Stimulated activated CD8-positive, alpha-beta memory T cell treated with anti-CD3 and anti-CD28 coated beads, Interleukin-4, amount 100 ng/mL, for 48 hours (primary cell): ENCODE data around the gene LDLRAD3.

ENCODE experiments used
- DNase-seq: peaks from one replicate; pipeline ENCODE4 v3.0.0-alpha.2; 2020

The LDLRAD3 gene

GRCh38 chr11:35963911-35964310, 20.0 kb downstream of the LDLRAD3 start:
- no peak for DNase-seq

- no peak for DNase-seq
Observed at GRCh38 chr11:35964841-35965240, 21.0 kb downstream of the LDLRAD3 start.

DNA sequence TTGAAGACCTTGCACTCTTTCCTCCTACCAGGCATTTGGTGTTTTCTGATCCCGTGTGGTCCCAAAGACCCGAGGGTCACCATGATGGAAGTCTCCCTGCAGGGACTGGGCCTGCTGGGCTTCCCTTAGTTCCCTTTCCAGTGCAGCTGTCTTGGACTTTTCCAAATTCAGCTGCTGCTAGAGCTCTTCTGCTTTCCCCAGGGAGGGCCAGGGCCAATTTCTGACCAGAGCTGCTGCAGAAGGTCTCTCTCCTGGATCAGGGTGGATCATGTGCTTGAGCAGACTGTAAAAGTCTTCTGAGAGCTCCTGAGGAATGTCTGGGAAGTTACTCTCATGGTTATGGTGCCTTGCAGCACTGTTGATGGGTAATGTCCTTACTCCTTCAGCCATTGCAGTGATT, 23.2 kb downstream of the LDLRAD3 start:
- no peak for DNase-seq

GRCh38 chr11:35968386-35969088, 24.7 kb downstream of the LDLRAD3 start:
- DNase-seq: no peak

GRCh38 chr11:35969089-35970042, 25.5 kb downstream of the LDLRAD3 start:
- no peak for DNase-seq

GRCh38 chr11:35970445-35970844, 26.6 kb downstream of the LDLRAD3 start:
- DNase-seq: no peak

GRCh38 chr11:35971841-35972422, 28.1 kb downstream of the LDLRAD3 start:
- no peak for DNase-seq

- DNase-seq: no peak
Observed at GRCh38 chr11:35974882-35975589, 31.2 kb downstream of the LDLRAD3 start.

DNA sequence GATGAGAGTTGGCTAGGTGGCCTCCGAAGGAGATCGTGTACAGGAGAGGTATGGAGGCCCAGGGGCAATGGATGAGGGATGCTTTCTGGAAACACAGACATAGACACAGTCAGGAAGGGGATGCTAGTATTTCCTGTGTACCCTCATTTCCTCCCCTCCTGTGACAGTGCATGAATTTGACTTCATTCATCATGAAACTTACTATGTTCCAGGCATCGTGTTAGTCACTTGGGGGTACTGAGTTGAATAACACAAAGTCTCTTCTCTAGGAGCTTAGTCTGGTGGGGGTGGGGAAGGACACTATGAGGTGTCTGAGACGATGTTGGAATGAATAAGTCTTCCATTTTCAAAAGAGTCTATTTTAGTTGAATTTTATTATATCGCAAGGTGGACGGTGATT, 32.6 kb downstream of the LDLRAD3 start:
- no peak for DNase-seq

- DNase-seq: no peak
Observed at GRCh38 chr11:35978183-35978582, 34.3 kb downstream of the LDLRAD3 start.

DNA sequence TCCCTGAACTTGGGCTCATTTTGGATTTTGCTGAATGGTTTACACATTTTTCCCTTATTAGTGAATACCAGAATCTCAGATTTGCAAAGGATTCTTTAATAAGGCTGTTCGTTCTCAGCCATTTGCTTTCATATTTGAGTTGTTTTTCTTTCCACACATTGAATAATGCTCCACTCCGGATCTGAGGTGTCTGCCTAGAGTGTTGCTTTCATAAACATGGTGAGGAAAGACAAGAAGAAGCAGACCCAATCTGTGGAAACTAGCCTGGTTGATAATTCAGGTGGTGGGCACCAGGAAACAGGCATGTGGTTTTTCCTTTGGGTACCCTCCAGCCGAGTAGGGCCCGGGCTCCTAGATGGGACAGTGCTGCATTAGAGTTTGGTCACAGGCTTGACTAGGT, 35.0 kb downstream of the LDLRAD3 start:
- no peak for DNase-seq

DNA sequence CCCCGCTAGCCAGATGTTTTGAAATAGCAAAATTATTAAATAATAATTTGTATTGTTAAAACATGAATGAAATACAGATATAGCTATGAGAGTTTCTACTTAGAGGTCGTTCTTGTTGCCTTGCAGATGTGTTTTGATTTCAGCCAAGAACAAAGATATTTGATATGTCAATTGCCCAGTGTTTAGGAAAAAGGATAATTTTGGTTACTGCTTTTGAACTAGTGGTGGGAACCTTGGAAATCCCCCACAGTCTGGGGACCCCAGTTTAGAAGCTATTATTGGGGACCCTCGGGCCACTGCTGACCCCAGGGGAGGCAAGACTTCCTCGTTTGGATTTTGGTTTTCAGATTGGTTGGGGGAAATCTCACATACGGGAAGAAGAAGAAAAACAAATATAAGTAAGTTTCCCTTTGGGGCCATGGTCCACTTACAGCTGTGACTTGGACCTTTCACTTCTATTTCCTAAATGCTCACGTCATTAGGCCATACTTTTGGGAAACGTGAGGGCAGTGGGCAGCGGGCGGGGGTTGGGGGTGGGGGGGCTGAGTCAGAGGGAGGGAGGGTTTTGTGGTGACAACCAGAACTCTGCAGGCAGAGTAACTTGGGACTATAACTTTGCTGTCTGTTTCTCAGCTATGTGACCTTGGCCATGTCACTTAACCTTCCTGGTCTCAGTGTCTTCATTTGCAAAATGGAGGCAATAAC, 37.0 kb downstream of the LDLRAD3 start:
- DNase-seq: no peak

DNA sequence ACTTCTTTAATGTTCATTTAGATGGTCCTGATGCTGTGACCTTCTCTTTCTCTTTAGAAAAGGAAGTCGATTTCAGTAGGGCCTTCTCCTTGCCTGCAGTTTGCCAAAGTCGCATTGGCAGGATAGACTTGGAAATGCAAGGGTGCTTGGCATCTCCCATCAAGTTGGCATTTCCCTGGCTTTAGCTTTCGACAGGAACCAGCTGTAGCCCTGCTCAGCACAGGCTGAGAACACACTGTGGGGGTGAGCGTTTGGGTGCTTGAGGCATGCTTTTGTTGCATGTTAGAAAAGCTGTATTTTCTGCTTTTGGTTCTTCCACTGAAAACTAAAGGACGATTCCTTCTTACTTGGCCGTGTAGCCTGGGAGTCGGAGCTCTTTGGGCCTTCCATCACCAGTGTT, 37.7 kb downstream of the LDLRAD3 start:
- no peak for DNase-seq

DNA sequence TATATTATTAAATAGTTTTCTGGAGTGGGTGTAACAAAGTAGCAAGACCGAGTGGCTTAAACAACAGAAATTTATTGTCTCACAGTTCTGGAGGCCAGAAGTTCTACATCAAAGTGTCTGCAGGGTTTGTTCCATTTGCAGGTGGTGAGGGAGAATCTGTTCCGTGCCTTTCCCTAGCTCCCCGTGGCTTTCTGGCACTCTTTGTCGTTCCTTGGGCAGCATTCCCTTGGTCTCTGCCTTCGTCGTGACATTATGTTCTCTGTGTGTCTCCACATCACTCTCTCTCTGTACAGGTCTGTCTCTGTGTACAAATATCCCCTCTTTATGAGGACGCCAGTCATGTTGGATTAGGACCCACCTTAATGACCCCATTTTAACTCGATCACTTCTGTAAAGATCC, 38.2 kb downstream of the LDLRAD3 start:
- DNase-seq: no peak

GRCh38 chr11:35983981-35984380, 40.1 kb downstream of the LDLRAD3 start:
- no peak for DNase-seq

GRCh38 chr11:35986947-35987346, 43.1 kb downstream of the LDLRAD3 start:
- DNase-seq: no peak

GRCh38 chr11:35990170-35990569, 46.3 kb downstream of the LDLRAD3 start:
- no peak for DNase-seq

GRCh38 chr11:35990816-35991215, 47.0 kb downstream of the LDLRAD3 start:
- no peak for DNase-seq

- DNase-seq: no peak
Observed at GRCh38 chr11:35992548-35992947, 48.7 kb downstream of the LDLRAD3 start.

DNA sequence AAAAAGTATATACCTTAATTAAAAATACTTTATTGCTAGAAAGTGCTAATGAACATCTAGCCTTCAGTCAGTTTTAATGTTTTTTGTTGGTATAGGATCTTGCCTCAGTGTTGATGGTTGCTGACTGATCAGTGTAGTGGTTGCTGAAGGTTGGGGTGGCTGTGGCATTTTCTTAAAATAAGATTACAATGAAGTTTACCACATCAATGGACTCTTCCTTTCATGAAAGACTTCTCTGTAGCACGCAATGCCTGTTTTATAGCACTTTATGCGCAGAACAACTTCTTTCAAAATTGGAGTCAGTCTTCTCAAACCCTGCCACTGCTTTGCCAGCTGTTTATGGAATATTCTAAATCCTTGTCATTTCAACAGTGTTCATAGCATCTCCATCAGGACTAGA, 50.6 kb downstream of the LDLRAD3 start:
- DNase-seq: no peak

DNA sequence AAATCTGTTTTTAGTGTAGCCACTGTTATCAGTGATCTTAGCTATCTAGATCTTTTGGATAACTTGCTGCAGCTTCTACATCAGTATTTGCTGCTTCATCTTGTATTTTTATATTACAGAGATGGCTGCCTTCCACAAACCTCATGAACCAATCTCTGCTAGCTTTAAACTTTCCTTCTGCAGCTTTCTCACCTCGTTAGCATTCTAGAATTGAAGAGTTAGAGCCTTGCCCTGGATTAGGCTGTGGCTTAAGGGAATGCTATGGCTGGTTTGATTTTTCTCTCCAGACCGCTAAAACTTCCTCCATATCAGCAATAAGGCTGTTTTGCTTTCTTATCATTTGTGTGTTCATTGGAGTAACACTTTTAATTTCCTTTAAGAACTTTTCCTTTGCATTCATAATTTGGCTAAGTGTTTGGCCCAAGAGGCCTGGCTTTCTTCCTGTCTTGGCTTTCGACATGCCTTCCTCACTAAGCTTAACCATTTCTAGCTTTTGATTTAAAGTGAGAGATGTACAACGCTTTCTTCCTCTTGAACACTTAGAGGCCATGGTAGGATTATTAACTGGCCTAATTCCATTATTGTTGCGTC, 51.9 kb downstream of the LDLRAD3 start:
- DNase-seq: no peak

DNA sequence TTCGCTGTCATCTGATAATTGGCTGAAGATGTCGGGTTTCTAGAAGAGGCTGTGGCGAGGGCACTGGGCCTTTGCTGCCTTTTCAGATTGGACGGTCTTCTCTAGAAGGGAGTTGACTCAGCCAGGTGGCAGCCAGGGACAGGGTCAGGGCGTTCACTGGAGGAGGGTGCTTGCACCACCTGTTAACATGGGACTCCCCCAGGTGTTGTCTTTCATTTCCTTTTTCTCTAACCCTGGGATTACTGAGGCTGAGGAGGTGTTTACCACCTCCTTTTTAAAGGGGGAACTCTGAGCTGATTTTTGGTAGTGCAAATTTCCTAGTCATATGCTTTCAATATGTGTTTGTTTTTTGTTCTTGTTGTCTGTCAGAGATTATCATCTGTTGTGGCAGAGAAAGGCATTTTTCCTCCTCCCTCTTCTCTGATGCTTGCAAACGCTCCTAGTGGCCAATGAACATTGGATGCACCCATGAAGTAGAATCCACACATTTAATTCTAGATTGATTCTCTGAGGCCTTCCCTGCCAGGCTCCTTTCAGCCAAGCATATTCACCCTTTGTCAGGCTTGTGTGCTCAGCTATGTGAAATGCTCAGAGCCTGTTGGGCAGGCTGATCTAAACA, 54.1 kb downstream of the LDLRAD3 start:
- DNase-seq: no peak
